ENCODE data around the gene AGTPBP1. TPM values are rescaled to one million over a fixed set of nuclear protein-coding genes. Genes with fewer than 3 reads are reported as not detected.

AGTPBP1 gene
- total and polyA plus RNA-seq, 3 donors from 2014 or later: 26.3 to 45.7 (median 26.6) TPM

DNA sequence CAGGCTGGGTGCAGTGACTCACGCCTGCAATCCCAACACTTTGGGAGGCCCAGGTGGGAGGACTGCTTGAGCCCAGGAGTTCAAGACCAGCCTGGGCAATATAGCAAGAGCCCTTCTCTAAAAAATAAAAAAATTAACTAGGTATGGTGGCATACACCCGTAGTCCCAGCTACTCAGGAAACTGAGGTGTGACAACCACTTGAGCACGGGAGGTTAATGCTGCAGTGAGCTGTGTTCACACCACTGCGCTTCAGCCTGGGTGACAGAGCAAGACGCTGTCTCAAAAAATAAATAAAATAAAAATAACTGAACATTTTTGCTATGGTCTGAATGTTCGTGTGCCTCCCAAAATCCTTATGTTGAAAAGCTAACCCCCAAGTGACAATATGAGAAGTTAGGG, 24.5 kb downstream of the AGTPBP1 start:
- H3K36me3 ChIP-seq (ENCODE audit: low read depth, missing control alignments): no peaks in the 10 kb centered on the region
- H3K4me1 ChIP-seq: no peaks in the 10 kb centered on the region
- H3K4me3 ChIP-seq: no peak overlapping the region
- H3K27ac ChIP-seq: no peak overlapping the region
- H3K27me3 ChIP-seq: no peaks in the 10 kb centered on the region
- DNase-seq: no peak
- no peaks in the 10 kb centered on the region for H3K9me3 ChIP-seq
- TF ChIP-seq POLR2A (IDR thresholded peaks at IDR 0.05): no peak
- TF ChIP-seq, protein P1, sequence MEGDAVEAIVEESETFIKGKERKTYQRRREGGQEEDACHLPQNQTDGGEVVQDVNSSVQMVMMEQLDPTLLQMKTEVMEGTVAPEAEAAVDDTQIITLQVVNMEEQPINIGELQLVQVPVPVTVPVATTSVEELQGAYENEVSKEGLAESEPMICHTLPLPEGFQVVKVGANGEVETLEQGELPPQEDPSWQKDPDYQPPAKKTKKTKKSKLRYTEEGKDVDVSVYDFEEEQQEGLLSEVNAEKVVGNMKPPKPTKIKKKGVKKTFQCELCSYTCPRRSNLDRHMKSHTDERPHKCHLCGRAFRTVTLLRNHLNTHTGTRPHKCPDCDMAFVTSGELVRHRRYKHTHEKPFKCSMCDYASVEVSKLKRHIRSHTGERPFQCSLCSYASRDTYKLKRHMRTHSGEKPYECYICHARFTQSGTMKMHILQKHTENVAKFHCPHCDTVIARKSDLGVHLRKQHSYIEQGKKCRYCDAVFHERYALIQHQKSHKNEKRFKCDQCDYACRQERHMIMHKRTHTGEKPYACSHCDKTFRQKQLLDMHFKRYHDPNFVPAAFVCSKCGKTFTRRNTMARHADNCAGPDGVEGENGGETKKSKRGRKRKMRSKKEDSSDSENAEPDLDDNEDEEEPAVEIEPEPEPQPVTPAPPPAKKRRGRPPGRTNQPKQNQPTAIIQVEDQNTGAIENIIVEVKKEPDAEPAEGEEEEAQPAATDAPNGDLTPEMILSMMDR (IDR thresholded peaks at IDR 0.05): no peak
- intact Hi-C loops (cut with DNase I; ENCODE audit: low total_unique reads): no loop called here
- 98 to 99% methylated on average over 6 of the region's 6 CpGs for WGBS, 2 donors

DNA sequence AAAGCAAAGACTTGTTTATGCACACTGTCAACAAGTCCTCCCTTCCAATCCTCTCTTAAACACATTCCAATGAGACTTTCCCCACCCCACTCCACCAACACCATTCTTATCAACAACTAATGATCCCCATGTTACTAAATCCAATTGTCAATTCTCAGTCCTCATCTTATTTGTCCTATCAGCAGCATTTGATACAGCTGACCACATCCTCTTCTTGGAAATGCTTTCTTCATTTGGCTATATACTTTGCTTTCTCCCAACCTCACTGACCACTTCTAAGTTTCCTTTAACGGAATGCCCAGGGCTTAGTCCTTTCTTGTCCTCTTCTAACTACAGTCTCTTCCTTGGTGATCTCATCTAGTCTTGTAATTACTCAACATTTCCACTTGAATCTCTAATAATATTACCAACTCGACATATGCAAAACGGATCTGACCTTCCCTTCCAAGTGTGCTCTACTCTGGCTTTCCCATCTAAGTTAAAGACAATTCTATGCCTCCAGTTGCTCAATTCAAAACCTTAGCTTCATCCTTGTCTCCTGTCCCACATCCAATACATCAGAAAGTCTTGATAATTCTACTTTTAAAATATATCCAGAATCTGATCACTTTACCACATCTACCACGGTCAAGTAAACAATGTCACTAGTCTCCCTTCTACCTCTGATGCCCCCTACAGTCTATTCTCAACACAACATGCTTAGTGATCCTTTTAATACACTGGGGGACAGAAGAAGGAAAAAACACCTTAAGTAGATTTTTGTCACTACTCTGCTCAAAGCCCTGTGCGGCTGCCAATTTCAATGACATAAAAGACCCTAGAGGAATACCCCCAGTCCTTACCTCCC, 25.5 kb downstream of the AGTPBP1 start:
- TF ChIP-seq POLR2A (IDR thresholded peaks at IDR 0.05): no peak
- TF ChIP-seq, protein P1 (IDR thresholded peaks at IDR 0.05): peak in 1 of 3 experiments; percentile 8
- H3K27me3 ChIP-seq: no peaks in the 10 kb centered on the region
- no peaks in the 10 kb centered on the region for H3K9me3 ChIP-seq
- no peak for DNase-seq
- H3K4me1 ChIP-seq: no peaks in the 10 kb centered on the region
- H3K4me3 ChIP-seq: no peak overlapping the region
- H3K36me3 ChIP-seq (ENCODE audit: low read depth, missing control alignments): no peaks in the 10 kb centered on the region
- H3K27ac ChIP-seq: no peak overlapping the region
- intact Hi-C loops (cut with DNase I; ENCODE audit: low total_unique reads): no loop called here
- 83 to 86% methylated on average over 5 of the region's 5 CpGs for WGBS, 2 donors

DNA sequence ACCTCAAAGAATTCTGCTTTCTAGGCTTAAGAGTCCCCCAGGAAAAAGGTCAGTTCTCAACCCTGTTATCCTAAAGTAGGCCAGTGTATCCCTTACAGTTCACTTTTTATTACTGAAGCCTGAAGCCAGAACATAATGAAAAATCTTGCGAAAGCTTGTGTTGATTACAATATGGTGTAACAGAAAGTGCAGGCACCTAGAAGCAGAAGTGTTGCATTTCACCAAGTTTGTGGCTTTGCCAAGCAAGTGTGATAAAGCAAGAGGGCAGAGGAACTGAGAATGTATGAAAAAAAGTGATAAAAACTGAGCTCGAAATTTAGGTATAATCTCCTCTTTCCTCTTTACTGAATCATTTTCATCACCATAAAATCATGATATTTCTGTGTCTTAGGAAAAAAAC, 26.2 kb downstream of the AGTPBP1 start:
- no peak overlapping the region for H3K4me3 ChIP-seq
- no peak for TF ChIP-seq POLR2A (IDR thresholded peaks at IDR 0.05)
- TF ChIP-seq, protein P1 (IDR thresholded peaks at IDR 0.05): no peak
- no peaks in the 10 kb centered on the region for H3K27me3 ChIP-seq
- 44 to 83% methylated on average over 2 of the region's 2 CpGs for WGBS, 2 donors
- no peak overlapping the region for H3K27ac ChIP-seq
- intact Hi-C loops (cut with DNase I; ENCODE audit: low total_unique reads): no loop called here
- H3K4me1 ChIP-seq: no peaks in the 10 kb centered on the region
- no peaks in the 10 kb centered on the region for H3K9me3 ChIP-seq
- no peak for DNase-seq
- no peaks in the 10 kb centered on the region for H3K36me3 ChIP-seq (ENCODE audit: low read depth, missing control alignments)

DNA sequence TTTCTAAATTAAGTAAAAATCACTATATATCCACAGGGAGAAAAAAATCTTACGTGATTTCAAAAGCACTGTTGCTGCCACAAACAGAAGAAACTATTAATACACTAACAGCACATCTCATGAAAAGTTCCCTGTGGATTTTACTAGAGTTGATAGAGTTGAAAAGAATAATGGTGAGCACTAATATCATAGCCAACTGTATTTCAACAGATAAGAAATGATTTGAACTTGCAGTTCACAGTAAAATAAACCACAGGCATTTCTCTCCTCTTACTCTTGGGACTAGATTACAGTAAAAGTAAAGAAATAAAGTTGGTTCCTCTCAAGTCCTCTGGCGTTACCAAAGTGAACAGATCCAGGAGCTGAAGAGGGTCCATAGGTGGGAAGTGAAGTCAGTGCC, 27.9 kb downstream of the AGTPBP1 start:
- TF ChIP-seq, protein P1 (IDR thresholded peaks at IDR 0.05): no peak
- TF ChIP-seq POLR2A (IDR thresholded peaks at IDR 0.05): no peak
- Histone ChIP-seq H3K4me1 (no peaks in the 10 kb centered on the region), H3K27me3 (no peaks in the 10 kb centered on the region), H3K27ac (no peak overlapping the region), H3K36me3 (ENCODE audit: low read depth, missing control alignments) (no peaks in the 10 kb centered on the region), H3K4me3 (no peak overlapping the region), H3K9me3 (no peaks in the 10 kb centered on the region)
- intact Hi-C loops (cut with DNase I; ENCODE audit: low total_unique reads): no loop called here
- DNase-seq: no peak
- 66 to 76% methylated on average over 2 of the region's 2 CpGs for WGBS, 2 donors

DNA sequence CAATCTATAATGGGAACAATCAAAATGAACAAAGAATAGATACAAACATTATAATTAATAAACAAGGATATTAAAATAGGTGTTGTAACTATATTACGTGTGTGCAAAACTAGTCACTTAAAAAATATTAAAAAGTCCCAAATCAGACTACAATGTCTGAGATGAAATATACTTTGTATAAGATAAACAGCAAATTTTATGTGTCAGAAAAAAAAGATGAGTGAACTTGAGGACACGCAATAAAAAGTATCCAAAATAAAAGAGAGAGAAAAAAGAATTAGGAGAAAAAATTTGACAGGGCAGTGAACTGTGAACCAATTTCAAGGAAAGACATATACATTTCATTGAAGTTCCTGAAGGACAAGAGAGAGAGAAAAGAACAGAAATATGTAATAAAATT, 37.0 kb downstream of the AGTPBP1 start:
- Histone ChIP-seq H3K27ac (no peak overlapping the region), H3K27me3 (no peaks in the 10 kb centered on the region), H3K4me1 (no peaks in the 10 kb centered on the region), H3K9me3 (no peaks in the 10 kb centered on the region), H3K36me3 (ENCODE audit: low read depth, missing control alignments) (no peaks in the 10 kb centered on the region), H3K4me3 (no peak overlapping the region)
- no peak for DNase-seq
- no peak for TF ChIP-seq POLR2A (IDR thresholded peaks at IDR 0.05)
- TF ChIP-seq, protein P1 (IDR thresholded peaks at IDR 0.05): no peak
- intact Hi-C loops (cut with DNase I; ENCODE audit: low total_unique reads): no loop called here
- WGBS, 2 donors: 91 to 95% methylated on average over 2 of the region's 2 CpGs
